GM12875 (cell line): ENCODE data around the gene C10orf88.

Experiments used
- H3K4me3 ChIP-seq: one replicate; pipeline ENCODE4 v1.5.1; 2011; ENCODE audit warnings: low read depth, low read length, control low read depth
- CTCF ChIP-seq: IDR thresholded peaks from 2 replicates; pipeline ENCODE4 v1.5.1; 2011; ENCODE audit warnings: low read depth, mild to moderate bottlenecking, control low read depth, inconsistent platforms, low read length, moderate library complexity, borderline replicate concordance; ENCODE audit not compliant: insufficient read depth

C10orf88 gene

GRCh38 chr10:122984708-122985107, 30.7 kb upstream of the C10orf88 start:
- no peak for TF ChIP-seq CTCF
- no peak overlapping the region for H3K4me3 ChIP-seq

GRCh38 chr10:122983898-122984297, 29.9 kb upstream of the C10orf88 start:
- no peak overlapping the region for H3K4me3 ChIP-seq
- no peak for TF ChIP-seq CTCF

GRCh38 chr10:122981066-122981464, 27.0 kb upstream of the C10orf88 start:
- TF ChIP-seq CTCF, result peak; percentile 31; the same call in 1 of the 2 replicates
- peak overlapping the region; percentile 65 for H3K4me3 ChIP-seq

GRCh38 chr10:122980209-122981065, 26.4 kb upstream of the C10orf88 start, which contains the start of gene PSTK:
Gene PSTK, plus strand, starts transcription at chr10:122980401. Its CDS starts 79 bp downstream, at chr10:122980480.
- peak; percentile 99 for TF ChIP-seq CTCF
- H3K4me3 ChIP-seq, result peak within 1 kb of the TSS; percentile 65

- TF ChIP-seq CTCF, result no peak
- H3K4me3 ChIP-seq, result no peak overlapping the region
Observed at GRCh38 chr10:122974543-122975064, 20.6 kb upstream of the C10orf88 start.

GRCh38 chr10:122974023-122974422, 20.0 kb upstream of the C10orf88 start:
- H3K4me3 ChIP-seq, result no peak overlapping the region
- TF ChIP-seq CTCF, result no peak

- no peak overlapping the region for H3K4me3 ChIP-seq
- no peak for TF ChIP-seq CTCF
Observed at GRCh38 chr10:122968698-122969097, 14.7 kb upstream of the C10orf88 start.
